HepG2 (cell line): ENCODE measurements around the gene GAS5. TPM values are rescaled to one million over a fixed set of nuclear protein-coding genes. Genes with fewer than 3 reads are reported as not detected.

Experiments used
- ASH2L ChIP-seq: fragments of 300-600, 200-600 bp; sonication (generic); IDR thresholded peaks from 2 replicates; pipeline ENCODE4 v1.7.0; 2017; ENCODE audit warnings: low read depth, mild to moderate bottlenecking, moderate library complexity, mixed read lengths, low read length; ENCODE audit not compliant: insufficient read length
- IKZF4 ChIP-seq: sonication (generic); formaldehyde crosslinking; IDR thresholded peaks from 2 replicates; pipeline ENCODE4 v1.5.1; 2020; ENCODE audit warnings: borderline replicate concordance, mild to moderate bottlenecking, low read depth, missing genetic modification reagents; ENCODE audit errors: not compliant biosample characterization
- KDM2A ChIP-seq: sonication (generic); formaldehyde crosslinking; IDR thresholded peaks from 2 replicates; pipeline ENCODE4 v1.4.0; 2020; ENCODE audit warnings: low read depth, missing genetic modification reagents, borderline replicate concordance
- KLF12 ChIP-seq: sonication (generic); formaldehyde crosslinking; IDR thresholded peaks from 2 replicates; pipeline ENCODE4 v1.4.0; 2020; ENCODE audit warnings: missing genetic modification reagents, borderline replicate concordance
- MAFK ChIP-seq, 2 experiments: IDR thresholded peaks in 1 of 2; conservative IDR thresholded peaks in 1 of 2; 2 replicates each; pipeline ENCODE4 v1.6.1; 2011; ENCODE audit warnings: improper control_type of control experiment in 2 of 2, low read length in 2 of 2
- NFKB2 ChIP-seq: sonication (generic); formaldehyde crosslinking; IDR thresholded peaks from 2 replicates; pipeline ENCODE4 v1.4.0; 2020; ENCODE audit warnings: missing genetic modification reagents, borderline replicate concordance
- POGK ChIP-seq: sonication (generic); formaldehyde crosslinking; conservative IDR thresholded peaks from 2 replicates; pipeline ENCODE4 v1.8.0; 2022; ENCODE audit warnings: mild to moderate bottlenecking, moderate library complexity, missing genetic modification reagents
- ZNF296 ChIP-seq: sonication (generic); formaldehyde crosslinking; conservative IDR thresholded peaks from 2 replicates; pipeline ENCODE4 v1.5.0; 2020; ENCODE audit warnings: mild to moderate bottlenecking, missing genetic modification reagents
- ZNF414 ChIP-seq: sonication (generic); formaldehyde crosslinking; IDR thresholded peaks from 2 replicates; pipeline ENCODE4 v1.5.0; 2020; ENCODE audit warnings: missing genetic modification reagents
- ZNF616 ChIP-seq: sonication (generic); formaldehyde crosslinking; IDR thresholded peaks from 2 replicates; pipeline ENCODE4 v1.5.0; 2020; ENCODE audit warnings: low read depth, mild to moderate bottlenecking, missing genetic modification reagents
- ZNF687 ChIP-seq: sonication (generic); formaldehyde crosslinking; IDR thresholded peaks from 2 replicates; pipeline ENCODE4 v1.5.1; 2020; ENCODE audit warnings: mild to moderate bottlenecking, missing genetic modification reagents, moderate library complexity
- ZNF709 ChIP-seq: sonication (generic); formaldehyde crosslinking; IDR thresholded peaks from 2 replicates; pipeline ENCODE4 v1.5.0; 2020; ENCODE audit warnings: mild to moderate bottlenecking, missing genetic modification reagents
- ZNF75D ChIP-seq: sonication (generic); formaldehyde crosslinking; IDR thresholded peaks from 2 replicates; pipeline ENCODE4 v1.8.1; 2023; ENCODE audit warnings: missing genetic modification reagents, mild to moderate bottlenecking, borderline replicate concordance
- polyA plus RNA-seq, 8 experiments: library from polyadenylated mRNA; depleted of rRNA in 3 of 8; stranded (reverse) in 7 of 8; unstranded in 1 of 8; fragments of >200 nt; fragmentation: Illumina TruSeq in 4 of 8; extraction: Trizol in 4 of 8; gene quantifications; 2 replicates each; pipeline versions ENCODE4 v1.2.1 to v1.2.3, GENCODE V29; 2011 to 2016; ENCODE audit warnings: low read depth in 4 of 8, missing spikeins in 1 of 8, mixed read lengths in 1 of 8; ENCODE audit not compliant: insufficient read depth in 1 of 8
- total RNA-seq, 5 experiments: library from RNA; depleted of rRNA; stranded (reverse); fragments of >200 nt; fragmentation: Illumina TruSeq; extraction: Trizol; gene quantifications; 2 replicates each; pipeline ENCODE4 v1.2.3, GENCODE V29; 2016; ENCODE audit warnings: low read depth in 1 of 5
- TF ChIP-seq, protein P1 (sequence below): sonication (generic); formaldehyde crosslinking; IDR thresholded peaks from 2 replicates; pipeline ENCODE4 v1.4.0; 2020; ENCODE audit warnings: mild to moderate bottlenecking, missing genetic modification reagents
- TF ChIP-seq, protein P2 (sequence below): sonication (generic); formaldehyde crosslinking; IDR thresholded peaks from 2 replicates; pipeline ENCODE4 v1.4.0; 2020; ENCODE audit warnings: missing genetic modification reagents, borderline replicate concordance
- TF ChIP-seq, protein P3 (sequence below): sonication (generic); formaldehyde crosslinking; IDR thresholded peaks from 2 replicates; pipeline ENCODE4 v1.4.0; 2020; ENCODE audit warnings: missing genetic modification reagents, low read depth, mild to moderate bottlenecking, borderline replicate concordance

Gene GAS5
- total and polyA plus RNA-seq, 2 of the 13 experiments (the other 11 are each of a cell fraction or from before 2014, with no cell fraction given), result 352 to 738 TPM

DNA sequence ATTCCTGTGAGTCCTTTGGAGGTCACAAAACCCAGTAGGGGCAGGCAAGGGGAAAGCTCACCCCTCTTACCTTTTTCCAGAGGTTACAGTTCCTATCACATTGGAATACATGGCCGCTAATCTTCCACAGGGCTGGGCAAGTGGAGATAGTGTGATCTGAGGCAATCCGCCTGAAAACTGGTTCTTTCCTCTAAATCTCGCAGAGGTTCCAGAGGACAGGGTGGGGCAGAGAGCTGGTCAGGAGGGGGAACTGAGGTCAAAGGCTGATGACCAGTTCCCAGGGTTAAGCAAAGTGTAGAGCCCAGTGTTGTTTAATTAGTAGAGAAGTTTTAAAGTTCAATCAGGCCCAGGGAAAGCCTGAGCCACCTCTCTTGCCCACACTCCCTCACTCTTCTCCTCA is 49.4 kb upstream of the GAS5 start, which contains the start of gene SERPINC1 (continued):
- TF ChIP-seq, protein P1, sequence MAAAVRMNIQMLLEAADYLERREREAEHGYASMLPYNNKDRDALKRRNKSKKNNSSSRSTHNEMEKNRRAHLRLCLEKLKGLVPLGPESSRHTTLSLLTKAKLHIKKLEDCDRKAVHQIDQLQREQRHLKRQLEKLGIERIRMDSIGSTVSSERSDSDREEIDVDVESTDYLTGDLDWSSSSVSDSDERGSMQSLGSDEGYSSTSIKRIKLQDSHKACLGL (CRISPR knock-in tag), result no peak
- no peak for TF ChIP-seq IKZF4 (CRISPR knock-in tag)
- no peak for TF ChIP-seq POGK (CRISPR knock-in tag)
- 0 out of 2 replicates have a peak, but pooled peaks have one; percentile 25 for TF ChIP-seq KLF12 (CRISPR knock-in tag)
- TF ChIP-seq ZNF687 (CRISPR knock-in tag), result no peak
- TF ChIP-seq ZNF75D, result no peak
- TF ChIP-seq NFKB2 (CRISPR knock-in tag), result no peak
- no peak for TF ChIP-seq ZNF616 (CRISPR knock-in tag)
- no peak for TF ChIP-seq MAFK (conservative IDR thresholded peaks at IDR 0.05 in 1 of 2, IDR thresholded peaks at IDR 0.05 in 1 of 2; ENCODE audit: low read length in 2 of 2)
- TF ChIP-seq, protein P2, sequence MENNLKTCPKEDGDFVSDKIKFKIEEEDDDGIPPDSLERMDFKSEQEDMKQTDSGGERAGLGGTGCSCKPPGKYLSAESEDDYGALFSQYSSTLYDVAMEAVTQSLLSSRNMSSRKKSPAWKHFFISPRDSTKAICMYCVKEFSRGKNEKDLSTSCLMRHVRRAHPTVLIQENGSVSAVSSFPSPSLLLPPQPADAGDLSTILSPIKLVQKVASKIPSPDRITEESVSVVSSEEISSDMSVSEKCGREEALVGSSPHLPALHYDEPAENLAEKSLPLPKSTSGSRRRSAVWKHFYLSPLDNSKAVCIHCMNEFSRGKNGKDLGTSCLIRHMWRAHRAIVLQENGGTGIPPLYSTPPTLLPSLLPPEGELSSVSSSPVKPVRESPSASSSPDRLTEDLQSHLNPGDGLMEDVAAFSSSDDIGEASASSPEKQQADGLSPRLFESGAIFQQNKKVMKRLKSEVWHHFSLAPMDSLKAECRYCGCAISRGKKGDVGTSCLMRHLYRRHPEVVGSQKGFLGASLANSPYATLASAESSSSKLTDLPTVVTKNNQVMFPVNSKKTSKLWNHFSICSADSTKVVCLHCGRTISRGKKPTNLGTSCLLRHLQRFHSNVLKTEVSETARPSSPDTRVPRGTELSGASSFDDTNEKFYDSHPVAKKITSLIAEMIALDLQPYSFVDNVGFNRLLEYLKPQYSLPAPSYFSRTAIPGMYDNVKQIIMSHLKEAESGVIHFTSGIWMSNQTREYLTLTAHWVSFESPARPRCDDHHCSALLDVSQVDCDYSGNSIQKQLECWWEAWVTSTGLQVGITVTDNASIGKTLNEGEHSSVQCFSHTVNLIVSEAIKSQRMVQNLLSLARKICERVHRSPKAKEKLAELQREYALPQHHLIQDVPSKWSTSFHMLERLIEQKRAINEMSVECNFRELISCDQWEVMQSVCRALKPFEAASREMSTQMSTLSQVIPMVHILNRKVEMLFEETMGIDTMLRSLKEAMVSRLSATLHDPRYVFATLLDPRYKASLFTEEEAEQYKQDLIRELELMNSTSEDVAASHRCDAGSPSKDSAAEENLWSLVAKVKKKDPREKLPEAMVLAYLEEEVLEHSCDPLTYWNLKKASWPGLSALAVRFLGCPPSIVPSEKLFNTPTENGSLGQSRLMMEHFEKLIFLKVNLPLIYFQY, result no peak; the same call in 1 of the 2 replicates
- TF ChIP-seq, protein P3, sequence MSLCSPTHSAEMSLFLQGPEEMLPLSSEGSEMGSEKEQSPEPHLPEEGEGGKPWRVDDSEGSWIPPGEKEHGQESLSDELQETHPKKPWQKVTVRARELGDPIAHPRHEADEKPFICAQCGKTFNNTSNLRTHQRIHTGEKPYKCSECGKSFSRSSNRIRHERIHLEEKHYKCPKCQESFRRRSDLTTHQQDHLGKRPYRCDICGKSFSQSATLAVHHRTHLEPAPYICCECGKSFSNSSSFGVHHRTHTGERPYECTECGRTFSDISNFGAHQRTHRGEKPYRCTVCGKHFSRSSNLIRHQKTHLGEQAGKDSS (CRISPR knock-in tag), result no peak
- no peak for TF ChIP-seq ZNF709 (CRISPR knock-in tag)
- TF ChIP-seq KDM2A (CRISPR knock-in tag), result no peak
- no peak for TF ChIP-seq ZNF414 (CRISPR knock-in tag)
- TF ChIP-seq ZNF296 (CRISPR knock-in tag), result no peak
- no peak for TF ChIP-seq ASH2L
